Liver (tissue), 9 donors: ENCODE results near the gene SLC26A5. TPM values are rescaled to one million over a fixed set of nuclear protein-coding genes. Genes with fewer than 3 reads are reported as not detected.

ENCODE experiments used
- DNase-seq: peaks from one replicate; pipeline ENCODE4 v3.0.0-alpha.2; 2017; ENCODE audit warnings: low spot score
- H3K27ac ChIP-seq, 2 donors: one replicate each; pipeline ENCODE4 v1.7.0; 2013; ENCODE audit warnings: inconsistent platforms in 2 of 2, low read length in 2 of 2, control low read depth in 1 of 2, low read depth in 1 of 2, mild to moderate bottlenecking in 1 of 2
- H3K27me3 ChIP-seq, 4 donors: one replicate each; pipeline versions ENCODE4 v1.6.1 to v1.7.0; 2013; ENCODE audit warnings: low read length in 3 of 4, inconsistent platforms in 1 of 4, mild to moderate bottlenecking in 1 of 4, moderate library complexity in 1 of 4; ENCODE audit not compliant: control insufficient read depth in 4 of 4, insufficient read depth in 4 of 4
- H3K36me3 ChIP-seq, 4 donors: one replicate each; pipeline versions ENCODE4 v1.6.1 to v1.7.0; 2013; ENCODE audit warnings: low read length in 3 of 4, mild to moderate bottlenecking in 3 of 4, low read depth in 1 of 4, moderate library complexity in 1 of 4; ENCODE audit not compliant: control insufficient read depth in 4 of 4, insufficient read depth in 3 of 4
- H3K4me1 ChIP-seq, 4 donors: one replicate each; pipeline versions ENCODE4 v1.6.1 to v1.7.0; 2013; ENCODE audit warnings: low read length in 3 of 4, mild to moderate bottlenecking in 3 of 4, moderate library complexity in 1 of 4; ENCODE audit not compliant: control insufficient read depth in 4 of 4, insufficient read depth in 4 of 4
- H3K4me3 ChIP-seq, 3 donors: one replicate each; pipeline versions ENCODE4 v1.6.1 to v1.7.0; 2013; ENCODE audit warnings: low read length in 3 of 3, control low read depth in 1 of 3, low read depth in 1 of 3, mild to moderate bottlenecking in 1 of 3
- H3K9ac ChIP-seq, 2 donors: one replicate each; pipeline ENCODE4 v1.7.0; 2013; ENCODE audit warnings: low read length in 2 of 2, mild to moderate bottlenecking in 2 of 2, moderate library complexity in 2 of 2, control low read depth in 1 of 2, low read depth in 1 of 2
- H3K9me3 ChIP-seq, 4 donors: one replicate each; pipeline versions ENCODE4 v1.6.1 to v1.7.0; 2013; ENCODE audit warnings: low read length in 3 of 4; ENCODE audit not compliant: control insufficient read depth in 4 of 4
- ATF3 ChIP-seq: IDR thresholded peaks from 2 replicates; pipeline ENCODE4 v1.6.1; 2016; ENCODE audit warnings: antibody characterized with exemption
- CTCF ChIP-seq: fragments of 150-350 bp; IDR thresholded peaks from 2 replicates; pipeline ENCODE4 v1.5.1; 2017; ENCODE audit warnings: improper control_type of control experiment, low read depth, low read length; ENCODE audit not compliant: missing input control
- EGR1 ChIP-seq, 2 donors: IDR thresholded peaks; 2 replicates each; pipeline ENCODE4 v1.6.1; 2016 to 2018; ENCODE audit warnings: antibody characterized with exemption in 2 of 2, low read depth in 2 of 2
- FOXA1 ChIP-seq: IDR thresholded peaks from 2 replicates; pipeline ENCODE4 v1.6.1; 2016; ENCODE audit warnings: antibody characterized with exemption
- FOXA2 ChIP-seq: IDR thresholded peaks from 2 replicates; pipeline ENCODE4 v1.6.1; 2016; ENCODE audit warnings: antibody characterized with exemption
- GABPA ChIP-seq, 2 donors: IDR thresholded peaks in 1 of 2; conservative IDR thresholded peaks in 1 of 2; 2 replicates each; pipeline ENCODE4 v1.6.1; 2016; ENCODE audit warnings: antibody characterized with exemption in 2 of 2, mild to moderate bottlenecking in 1 of 2, moderate library complexity in 1 of 2
- HNF4A ChIP-seq, 2 donors: conservative IDR thresholded peaks; 2 replicates each; pipeline ENCODE4 v1.6.1; 2016; ENCODE audit warnings: antibody characterized with exemption in 2 of 2, mild to moderate bottlenecking in 2 of 2
- HNF4G ChIP-seq: IDR thresholded peaks from 2 replicates; pipeline ENCODE4 v1.6.1; 2016; ENCODE audit warnings: antibody characterized with exemption
- JUND ChIP-seq, 2 donors: IDR thresholded peaks; 2 replicates each; pipeline ENCODE4 v1.6.1; 2016; ENCODE audit warnings: antibody characterized with exemption in 2 of 2
- MAX ChIP-seq: IDR thresholded peaks from 2 replicates; pipeline ENCODE4 v1.6.1; 2016; ENCODE audit warnings: antibody characterized with exemption
- NR2F2 ChIP-seq: IDR thresholded peaks from 2 replicates; pipeline ENCODE4 v1.6.1; 2016; ENCODE audit warnings: antibody characterized with exemption
- RAD21 ChIP-seq, 2 donors: IDR thresholded peaks; 2 replicates each; pipeline ENCODE4 v1.6.1; 2016; ENCODE audit warnings: antibody characterized with exemption in 2 of 2, mild to moderate bottlenecking in 2 of 2
- REST ChIP-seq: IDR thresholded peaks from 2 replicates; pipeline ENCODE4 v1.6.1; 2016; ENCODE audit warnings: antibody characterized with exemption, mild to moderate bottlenecking
- RXRA ChIP-seq, 2 donors: IDR thresholded peaks; 2 replicates each; pipeline ENCODE4 v1.6.1; 2017 to 2018; ENCODE audit warnings: antibody characterized with exemption in 2 of 2, mild to moderate bottlenecking in 1 of 2
- SP1 ChIP-seq: IDR thresholded peaks from 2 replicates; pipeline ENCODE4 v1.6.1; 2018; ENCODE audit warnings: antibody characterized with exemption, mild to moderate bottlenecking
- TAF1 ChIP-seq: conservative IDR thresholded peaks from 2 replicates; pipeline ENCODE4 v1.6.1; 2016; ENCODE audit warnings: antibody characterized with exemption, mild to moderate bottlenecking
- YY1 ChIP-seq: IDR thresholded peaks from 2 replicates; pipeline ENCODE4 v1.6.1; 2016; ENCODE audit warnings: antibody characterized with exemption, mild to moderate bottlenecking
- ZBTB33 ChIP-seq: IDR thresholded peaks from 2 replicates; pipeline ENCODE4 v1.6.1; 2016; ENCODE audit warnings: antibody characterized with exemption
- WGBS: extraction: QIAGEN DNeasy Blood & Tissue Kit; methylation state at CpG from one replicate; pipeline ENCODE4 v1.1.7; 2013; 5-methylcytosine and 5-hydroxymethylcytosine counted together
- polyA plus RNA-seq, 2 donors: library from polyadenylated mRNA; stranded (reverse) in 1 of 2; unstranded in 1 of 2; fragments of 200-250 nt in 1 of 2; fragments of >200 nt in 1 of 2; fragmentation: Nextera tagmentation in 1 of 2; extraction: Ambion mirVana in 1 of 2; gene quantifications; one replicate each; pipeline versions ENCODE4 v1.2.1 to v1.2.3, GENCODE V29; 2013 to 2015
- total RNA-seq, 2 donors: library from RNA; depleted of rRNA; stranded (reverse); fragments of >200 nt; gene quantifications; one replicate each; pipeline ENCODE4 v1.2.3, GENCODE V29; 2014
- donor health status: healthy.
- donor health status: healthy.
- donor health status: healthy.
- donor health status: healthy.
- donor health status: healthy.

The SLC26A5 gene
- total and polyA plus RNA-seq, 4 donors, result 0.09 to 1.1 (median 0.45) TPM

- H3K9me3 ChIP-seq, result no peaks in the 10 kb centered on the region
- H3K4me3 ChIP-seq, result no peak overlapping the region
- no peak overlapping the region for H3K27ac ChIP-seq
- no peaks in the 10 kb centered on the region for H3K27me3 ChIP-seq
- no peak for DNase-seq
- no peak overlapping the region for H3K9ac ChIP-seq
- peaks cover 4 to 28% (median 25%) of the 10 kb centered on the region in 4 donors for H3K36me3 ChIP-seq
- WGBS, result 92% methylated on average over 2 of the region's 2 CpGs
- TF ChIP-seq CTCF (no peak), JUND (IDR thresholded peaks at IDR 0.05) (no peak), FOXA1 (no peak), HNF4A (conservative IDR thresholded peaks at IDR 0.05) (no peak), GABPA (IDR thresholded peaks at IDR 0.05 in 1 of 2, conservative IDR thresholded peaks at IDR 0.05 in 1 of 2) (no peak), ZBTB33 (no peak), ATF3 (no peak), RAD21 (IDR thresholded peaks at IDR 0.05) (no peak), RXRA (IDR thresholded peaks at IDR 0.05) (no peak), NR2F2 (no peak), REST (no peak), TAF1 (no peak), SP1 (no peak), YY1 (no peak), FOXA2 (no peak), MAX (no peak), EGR1 (IDR thresholded peaks at IDR 0.05; ENCODE audit: low read depth in 2 of 2) (no peak), HNF4G (no peak)
- H3K4me1 ChIP-seq, result peaks cover 5 to 13% (median 9%) of the 10 kb centered on the region in 4 donors
Observed at GRCh38 chr7:103341466-103341865, 104.5 kb downstream of the SLC26A5 start.
